Measurements from ENCODE around the gene GPHA2. TPM values are rescaled to one million over a fixed set of nuclear protein-coding genes. Genes with fewer than 3 reads are reported as not detected.
A peak's percentile ranks its signal among the peaks of the same experiment; 100 is the strongest.

The GPHA2 gene
- total and polyA plus RNA-seq, 8 donors = 0.30 to 0.50 TPM; not detected in 6

- Histone ChIP-seq H3K36me3 (peaks cover 2 to 19% (median 13%) of the 10 kb centered on the region in 4 donors), H3K4me3 (peak overlapping the region in 1 of 4 donors; percentile 98), H3K9me3 (no peaks in the 10 kb centered on the region), H3K27me3 (no peaks in the 10 kb centered on the region), H3K27ac (peak overlapping the region in 3 of 5 donors; percentile 96 to 97 (median 96)), H3K4me1 (peaks cover 16 to 39% (median 38%) of the 10 kb centered on the region in 4 donors)
- intact Hi-C loops (cut with DNase I; ENCODE audit: low total_unique reads) = no loop called here
- TF ChIP-seq EP300 (IDR thresholded peaks at IDR 0.05) (no peak), POLR2AphosphoS5 (IDR thresholded peaks at IDR 0.05) (no peak), CTCF (IDR thresholded peaks at IDR 0.05) (no peak)
- no peak for DNase-seq
- 84 to 96% (median 94%) methylated on average over 10 to 11 of the region's 11 CpGs for WGBS, 5 donors
Observed at GRCh38 chr11:64923151-64923661, 12.5 kb downstream of the GPHA2 start.

- no peaks in the 10 kb centered on the region for H3K9me3 ChIP-seq
- peaks cover 0 to 2% (median under 1%) of the 10 kb centered on the region in 4 donors for H3K36me3 ChIP-seq
- H3K4me3 ChIP-seq = no peak overlapping the region
- intact Hi-C loops (cut with DNase I; ENCODE audit: low total_unique reads) = no loop called here
- H3K27ac ChIP-seq = no peak overlapping the region
- DNase-seq = no peak
- H3K4me1 ChIP-seq = peaks cover 21 to 48% (median 45%) of the 10 kb centered on the region in 4 donors
- no peaks in the 10 kb centered on the region for H3K27me3 ChIP-seq
- WGBS, 5 donors = 45 to 82% (median 52%) methylated on average over 2 to 3 of the region's 3 CpGs
- TF ChIP-seq EP300 (IDR thresholded peaks at IDR 0.05) (no peak), CTCF (IDR thresholded peaks at IDR 0.05) (no peak), POLR2AphosphoS5 (IDR thresholded peaks at IDR 0.05) (no peak), POLR2A (IDR thresholded peaks at IDR 0.05) (no peak)
Observed at GRCh38 chr11:64921384-64921783, 14.3 kb downstream of the GPHA2 start.

- no peak for TF ChIP-seq POLR2AphosphoS5 (IDR thresholded peaks at IDR 0.05)
- TF ChIP-seq POLR2A (IDR thresholded peaks at IDR 0.05) = no peak
- TF ChIP-seq CTCF (IDR thresholded peaks at IDR 0.05) = no peak
- TF ChIP-seq EP300 (IDR thresholded peaks at IDR 0.05) = no peak
- 79 to 93% (median 85%) methylated on average over 2 of the region's 2 CpGs for WGBS, 5 donors
- Histone ChIP-seq H3K4me3 (no peak overlapping the region), H3K4me1 (peaks cover 24 to 48% (median 45%) of the 10 kb centered on the region in 4 donors), H3K27ac (no peak overlapping the region), H3K27me3 (no peaks in the 10 kb centered on the region), H3K9me3 (no peaks in the 10 kb centered on the region), H3K36me3 (no peaks in the 10 kb centered on the region)
- no peak for DNase-seq
- intact Hi-C loops (cut with DNase I; ENCODE audit: low total_unique reads) = no loop called here
Observed at GRCh38 chr11:64920124-64920523, 15.6 kb downstream of the GPHA2 start.

- no peak overlapping the region for H3K27ac ChIP-seq
- WGBS, 5 donors = 88 to 91% (median 89%) methylated on average over 8 of the region's 8 CpGs
- DNase-seq = no peak
- TF ChIP-seq POLR2A (IDR thresholded peaks at IDR 0.05) (no peak), EP300 (IDR thresholded peaks at IDR 0.05) (no peak), CTCF (IDR thresholded peaks at IDR 0.05) (no peak), POLR2AphosphoS5 (IDR thresholded peaks at IDR 0.05) (no peak)
- no peaks in the 10 kb centered on the region for H3K27me3 ChIP-seq
- no peak overlapping the region for H3K4me3 ChIP-seq
- intact Hi-C loops (cut with DNase I; ENCODE audit: low total_unique reads) = loop anchor here (10.0 kb wide), 1 partner anchor 75 kb away; the partner anchor contains the start of gene BATF2
- H3K36me3 ChIP-seq = peaks cover 0 to 3% (median under 1%) of the 10 kb centered on the region in 4 donors
- peaks cover 25 to 48% (median 46%) of the 10 kb centered on the region in 4 donors for H3K4me1 ChIP-seq
- H3K9me3 ChIP-seq = no peaks in the 10 kb centered on the region
Observed at GRCh38 chr11:64919627-64920026, 16.1 kb downstream of the GPHA2 start.

All from stomach (tissue), 9 donors.